NB4 (cell line): Measurements from ENCODE around the gene STMN3.

Experiments used
- POLR2A ChIP-seq: IDR thresholded peaks from 2 replicates; pipeline ENCODE4 v1.6.1; 2011; ENCODE audit warnings: mild to moderate bottlenecking; ENCODE audit not compliant: insufficient read length; ENCODE audit errors: extremely low read depth
- TF ChIP-seq, protein P1 (sequence below): IDR thresholded peaks from one replicate; pipeline ENCODE4 v1.5.1; 2012; ENCODE audit warnings: low read depth, low read length

DNA sequence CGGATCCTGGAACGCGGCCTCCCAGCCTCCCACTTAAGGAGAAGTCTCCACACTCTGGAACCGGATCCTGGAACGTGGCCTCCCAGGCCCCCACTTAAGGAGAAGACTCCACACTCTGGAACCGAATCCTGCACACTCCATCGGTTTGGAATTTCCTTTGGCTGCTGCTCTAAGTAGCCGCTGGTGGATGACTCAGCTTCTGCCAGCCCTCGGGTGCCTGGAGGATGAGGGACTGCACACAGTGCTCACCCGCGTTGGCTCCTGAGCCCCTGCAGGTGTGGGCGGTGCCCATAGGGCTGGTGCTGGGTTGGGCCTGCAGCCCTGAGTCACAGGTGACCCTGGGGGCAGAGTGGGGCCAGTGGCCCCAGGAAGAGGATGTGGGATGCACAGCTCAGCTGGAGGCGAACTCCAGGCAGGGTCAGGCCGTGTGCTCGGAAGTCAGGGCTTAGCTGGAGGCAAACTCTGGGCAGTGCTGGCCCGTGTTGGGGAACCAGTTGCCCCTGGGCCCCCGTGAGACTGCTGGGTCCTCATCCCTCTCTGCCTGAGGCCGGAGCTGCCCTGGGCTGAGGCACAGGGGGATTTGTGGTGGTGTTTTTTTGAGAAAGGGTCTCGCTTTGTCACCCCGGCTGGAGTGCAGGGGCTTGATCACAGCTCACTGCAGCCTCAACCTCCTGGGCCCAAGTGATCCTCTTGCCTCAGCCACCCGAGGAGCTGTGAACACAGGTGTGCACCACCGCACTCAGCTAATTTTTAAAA, 29.3 kb upstream of the STMN3 start:
- TF ChIP-seq, protein P1, sequence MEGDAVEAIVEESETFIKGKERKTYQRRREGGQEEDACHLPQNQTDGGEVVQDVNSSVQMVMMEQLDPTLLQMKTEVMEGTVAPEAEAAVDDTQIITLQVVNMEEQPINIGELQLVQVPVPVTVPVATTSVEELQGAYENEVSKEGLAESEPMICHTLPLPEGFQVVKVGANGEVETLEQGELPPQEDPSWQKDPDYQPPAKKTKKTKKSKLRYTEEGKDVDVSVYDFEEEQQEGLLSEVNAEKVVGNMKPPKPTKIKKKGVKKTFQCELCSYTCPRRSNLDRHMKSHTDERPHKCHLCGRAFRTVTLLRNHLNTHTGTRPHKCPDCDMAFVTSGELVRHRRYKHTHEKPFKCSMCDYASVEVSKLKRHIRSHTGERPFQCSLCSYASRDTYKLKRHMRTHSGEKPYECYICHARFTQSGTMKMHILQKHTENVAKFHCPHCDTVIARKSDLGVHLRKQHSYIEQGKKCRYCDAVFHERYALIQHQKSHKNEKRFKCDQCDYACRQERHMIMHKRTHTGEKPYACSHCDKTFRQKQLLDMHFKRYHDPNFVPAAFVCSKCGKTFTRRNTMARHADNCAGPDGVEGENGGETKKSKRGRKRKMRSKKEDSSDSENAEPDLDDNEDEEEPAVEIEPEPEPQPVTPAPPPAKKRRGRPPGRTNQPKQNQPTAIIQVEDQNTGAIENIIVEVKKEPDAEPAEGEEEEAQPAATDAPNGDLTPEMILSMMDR = no peak
- TF ChIP-seq POLR2A = no peak
